OCI-LY3 (cell line): ENCODE results near the gene MPND.

Source experiments
- EZH2phosphoT487 ChIP-seq: fragments of 200-600 bp; shearing (Covaris generic); IDR thresholded peaks from 2 replicates; pipeline ENCODE4 v1.6.1; 2018; ENCODE audit warnings: antibody characterized with exemption, mixed run types, low read depth
- TF ChIP-seq, protein P1 (sequence below): fragments of 200-600, 300-600 bp; sonication (generic); IDR thresholded peaks from 2 replicates; pipeline ENCODE4 v1.5.1; 2014; ENCODE audit warnings: antibody characterized with exemption, low read length, low read depth

DNA sequence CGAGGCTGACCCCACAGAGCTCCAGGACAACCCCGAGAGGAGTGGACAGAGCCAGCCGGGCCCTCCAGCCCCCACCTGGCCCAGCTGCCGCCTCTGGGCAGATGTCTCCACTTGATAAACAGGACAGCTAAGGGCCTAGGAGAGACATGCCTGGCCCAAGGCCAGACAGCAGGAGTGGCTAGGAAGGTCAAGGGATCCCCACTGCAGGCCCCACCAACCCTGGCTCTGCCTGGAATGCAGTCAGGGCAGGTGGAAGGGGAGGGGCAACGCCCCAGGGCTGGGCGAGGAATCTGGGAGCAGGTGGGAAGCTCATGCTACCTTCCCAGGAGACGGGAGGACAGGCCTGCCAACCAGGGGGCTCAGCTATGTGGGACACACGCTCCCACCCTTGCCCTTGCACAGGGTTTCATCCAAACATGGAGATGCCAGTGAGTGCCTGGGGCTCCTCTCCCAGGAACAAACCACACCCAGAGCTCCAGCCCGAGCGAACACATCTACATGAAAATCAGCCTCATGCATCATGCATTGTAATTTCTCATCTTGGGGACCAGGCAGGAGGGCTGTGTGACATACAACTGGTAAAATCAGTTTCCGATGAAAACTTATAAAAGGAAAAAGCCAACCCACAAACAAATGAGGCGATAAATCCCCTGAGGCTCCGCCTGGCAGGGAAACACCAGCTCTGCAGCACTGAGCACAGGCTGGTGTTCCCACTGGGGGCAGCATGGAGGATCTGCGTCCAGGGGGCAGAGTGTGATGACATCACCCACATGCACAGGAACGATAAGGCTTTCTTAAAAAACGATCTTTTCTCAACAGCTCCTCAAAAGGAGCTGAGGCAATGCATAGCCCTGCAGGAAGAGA, 32.0 kb downstream of the MPND start:
- TF ChIP-seq, protein P1, sequence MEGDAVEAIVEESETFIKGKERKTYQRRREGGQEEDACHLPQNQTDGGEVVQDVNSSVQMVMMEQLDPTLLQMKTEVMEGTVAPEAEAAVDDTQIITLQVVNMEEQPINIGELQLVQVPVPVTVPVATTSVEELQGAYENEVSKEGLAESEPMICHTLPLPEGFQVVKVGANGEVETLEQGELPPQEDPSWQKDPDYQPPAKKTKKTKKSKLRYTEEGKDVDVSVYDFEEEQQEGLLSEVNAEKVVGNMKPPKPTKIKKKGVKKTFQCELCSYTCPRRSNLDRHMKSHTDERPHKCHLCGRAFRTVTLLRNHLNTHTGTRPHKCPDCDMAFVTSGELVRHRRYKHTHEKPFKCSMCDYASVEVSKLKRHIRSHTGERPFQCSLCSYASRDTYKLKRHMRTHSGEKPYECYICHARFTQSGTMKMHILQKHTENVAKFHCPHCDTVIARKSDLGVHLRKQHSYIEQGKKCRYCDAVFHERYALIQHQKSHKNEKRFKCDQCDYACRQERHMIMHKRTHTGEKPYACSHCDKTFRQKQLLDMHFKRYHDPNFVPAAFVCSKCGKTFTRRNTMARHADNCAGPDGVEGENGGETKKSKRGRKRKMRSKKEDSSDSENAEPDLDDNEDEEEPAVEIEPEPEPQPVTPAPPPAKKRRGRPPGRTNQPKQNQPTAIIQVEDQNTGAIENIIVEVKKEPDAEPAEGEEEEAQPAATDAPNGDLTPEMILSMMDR: peak; percentile 55
- TF ChIP-seq EZH2phosphoT487: no peak
